ENCODE data around the gene WDFY1. TPM values are rescaled to one million over a fixed set of nuclear protein-coding genes. Genes with fewer than 3 reads are reported as not detected.

WDFY1 gene
- total RNA-seq, 2 donors from 2014 or later: 50.0 to 63.5 TPM

DNA sequence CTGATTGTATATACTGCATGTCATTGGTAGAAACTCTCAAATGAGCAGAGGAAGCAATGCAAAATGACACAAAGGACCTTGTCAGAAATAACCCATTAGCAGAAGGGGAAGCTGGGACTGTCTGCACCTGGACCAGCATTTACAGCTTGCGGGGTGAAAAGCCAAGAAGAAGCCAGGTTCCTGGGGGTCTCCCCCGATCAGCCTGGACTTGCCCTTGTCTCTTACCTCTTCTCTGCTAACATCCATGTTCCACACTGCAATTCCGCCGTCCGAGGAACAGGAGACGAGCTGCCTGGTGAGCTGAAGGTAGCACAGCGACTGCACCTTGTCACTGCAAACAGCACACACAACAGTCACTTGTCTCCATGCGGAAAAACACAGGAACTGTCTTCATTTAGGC is 51.1 kb downstream of the WDFY1 start:
- H3K27ac ChIP-seq: no peak overlapping the region
- TF ChIP-seq, protein P1, sequence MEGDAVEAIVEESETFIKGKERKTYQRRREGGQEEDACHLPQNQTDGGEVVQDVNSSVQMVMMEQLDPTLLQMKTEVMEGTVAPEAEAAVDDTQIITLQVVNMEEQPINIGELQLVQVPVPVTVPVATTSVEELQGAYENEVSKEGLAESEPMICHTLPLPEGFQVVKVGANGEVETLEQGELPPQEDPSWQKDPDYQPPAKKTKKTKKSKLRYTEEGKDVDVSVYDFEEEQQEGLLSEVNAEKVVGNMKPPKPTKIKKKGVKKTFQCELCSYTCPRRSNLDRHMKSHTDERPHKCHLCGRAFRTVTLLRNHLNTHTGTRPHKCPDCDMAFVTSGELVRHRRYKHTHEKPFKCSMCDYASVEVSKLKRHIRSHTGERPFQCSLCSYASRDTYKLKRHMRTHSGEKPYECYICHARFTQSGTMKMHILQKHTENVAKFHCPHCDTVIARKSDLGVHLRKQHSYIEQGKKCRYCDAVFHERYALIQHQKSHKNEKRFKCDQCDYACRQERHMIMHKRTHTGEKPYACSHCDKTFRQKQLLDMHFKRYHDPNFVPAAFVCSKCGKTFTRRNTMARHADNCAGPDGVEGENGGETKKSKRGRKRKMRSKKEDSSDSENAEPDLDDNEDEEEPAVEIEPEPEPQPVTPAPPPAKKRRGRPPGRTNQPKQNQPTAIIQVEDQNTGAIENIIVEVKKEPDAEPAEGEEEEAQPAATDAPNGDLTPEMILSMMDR (IDR thresholded peaks at IDR 0.05): no peak
- no peaks in the 10 kb centered on the region for H3K27me3 ChIP-seq
- H3K36me3 ChIP-seq: peaks cover 7% of the 10 kb centered on the region
- no peaks in the 10 kb centered on the region for H3K4me1 ChIP-seq
- intact Hi-C loops (cut with DNase I): no loop called here
- H3K9ac ChIP-seq (ENCODE audit: low read depth in 2 of 2, low read length in 2 of 2): no peak overlapping the region
- DNase-seq: no peak
- no peak overlapping the region for H3K4me3 ChIP-seq
- H3K9me3 ChIP-seq: no peaks in the 10 kb centered on the region

DNA sequence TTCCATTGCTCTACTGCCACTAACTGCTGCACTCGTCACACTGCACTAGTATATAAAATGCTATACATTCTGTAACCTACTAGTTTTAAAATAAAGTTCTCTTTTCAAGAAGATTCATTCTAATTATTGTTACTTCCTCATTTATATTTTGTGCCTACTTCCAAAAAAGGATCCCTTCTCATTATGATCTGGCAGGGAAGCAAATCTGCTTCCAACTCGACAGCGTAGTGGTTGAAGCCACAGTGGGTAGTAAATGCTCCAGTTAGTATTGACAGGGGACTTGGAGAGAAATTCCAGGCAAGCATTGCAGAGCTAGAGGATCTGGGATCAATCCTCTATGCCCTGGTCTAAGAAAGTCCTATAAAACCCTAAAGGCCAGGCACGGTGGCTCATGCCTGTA is 54.4 kb downstream of the WDFY1 start:
- no peaks in the 10 kb centered on the region for H3K9me3 ChIP-seq
- no peak for DNase-seq
- no peak overlapping the region for H3K4me3 ChIP-seq
- H3K9ac ChIP-seq (ENCODE audit: low read depth in 2 of 2, low read length in 2 of 2): no peak overlapping the region
- H3K27me3 ChIP-seq: no peaks in the 10 kb centered on the region
- no peaks in the 10 kb centered on the region for H3K4me1 ChIP-seq
- TF ChIP-seq, protein P1 (IDR thresholded peaks at IDR 0.05): no peak
- intact Hi-C loops (cut with DNase I): no loop called here
- peaks cover 7% of the 10 kb centered on the region for H3K36me3 ChIP-seq
- H3K27ac ChIP-seq: no peak overlapping the region

DNA sequence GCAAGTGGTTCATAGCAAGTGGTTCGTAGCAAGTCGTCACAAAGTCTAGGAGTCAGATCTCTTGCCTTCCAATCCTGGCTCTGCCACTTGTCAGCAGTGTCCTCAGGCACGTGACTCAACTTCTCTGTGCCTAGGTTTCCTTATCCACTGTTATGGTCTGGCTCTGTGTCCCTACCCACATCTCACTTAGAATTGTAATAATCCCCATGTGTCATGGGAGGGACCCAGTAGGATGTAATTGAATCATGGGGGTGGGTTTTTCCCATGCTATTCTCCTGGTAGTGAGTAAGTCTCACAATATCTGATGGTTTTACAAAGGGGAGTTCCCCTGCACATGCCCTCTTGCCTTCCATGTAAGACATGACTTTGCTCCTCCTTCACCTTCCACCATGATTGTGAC is 55.9 kb downstream of the WDFY1 start:
- Histone ChIP-seq H3K27ac (no peak overlapping the region), H3K4me3 (no peak overlapping the region), H3K9me3 (no peaks in the 10 kb centered on the region), H3K27me3 (no peaks in the 10 kb centered on the region), H3K36me3 (peaks cover 7% of the 10 kb centered on the region), H3K4me1 (no peaks in the 10 kb centered on the region), H3K9ac (ENCODE audit: low read depth in 2 of 2, low read length in 2 of 2) (no peak overlapping the region)
- intact Hi-C loops (cut with DNase I): no loop called here
- TF ChIP-seq, protein P1 (IDR thresholded peaks at IDR 0.05): no peak
- DNase-seq: no peak

DNA sequence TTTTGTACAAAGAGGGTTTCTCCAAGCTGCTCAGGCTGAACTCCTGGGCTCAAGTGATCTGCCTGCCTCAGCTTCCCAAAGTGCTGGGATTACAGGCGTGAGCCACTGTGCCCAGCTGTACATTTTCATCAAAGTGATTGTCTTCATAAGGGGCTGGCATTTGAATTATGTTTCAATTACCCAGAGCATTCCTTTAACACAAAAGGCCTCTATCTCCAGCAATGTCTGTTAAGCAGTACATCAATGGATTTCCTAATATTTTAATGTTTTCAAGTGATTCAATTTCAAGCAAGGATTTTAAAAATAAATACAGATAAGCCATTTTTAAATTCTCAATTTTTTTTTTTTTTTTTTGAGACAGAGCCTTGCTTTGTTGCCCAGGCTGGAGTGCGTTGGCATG is 56.9 kb downstream of the WDFY1 start:
- intact Hi-C loops (cut with DNase I): no loop called here
- TF ChIP-seq, protein P1 (IDR thresholded peaks at IDR 0.05): no peak
- no peaks in the 10 kb centered on the region for H3K27me3 ChIP-seq
- H3K4me3 ChIP-seq: no peak overlapping the region
- no peak for DNase-seq
- no peaks in the 10 kb centered on the region for H3K9me3 ChIP-seq
- H3K4me1 ChIP-seq: no peaks in the 10 kb centered on the region
- H3K9ac ChIP-seq (ENCODE audit: low read depth in 2 of 2, low read length in 2 of 2): no peak overlapping the region
- no peak overlapping the region for H3K27ac ChIP-seq
- no peaks in the 10 kb centered on the region for H3K36me3 ChIP-seq

- Histone ChIP-seq H3K36me3 (no peaks in the 10 kb centered on the region), H3K27ac (no peak overlapping the region)
- intact Hi-C loops (cut with DNase I): no loop called here
Observed at GRCh38 chr2:223887127-223887526, 58.0 kb downstream of the WDFY1 start.

More at GRCh38 chr2:223887127-223887526, 58.0 kb downstream of the WDFY1 start:
- H3K27me3 ChIP-seq: no peaks in the 10 kb centered on the region
- H3K4me1 ChIP-seq: no peaks in the 10 kb centered on the region
- H3K9me3 ChIP-seq: no peaks in the 10 kb centered on the region
- DNase-seq: no peak
- H3K9ac ChIP-seq (ENCODE audit: low read depth in 2 of 2, low read length in 2 of 2): no peak overlapping the region
- TF ChIP-seq, protein P1 (IDR thresholded peaks at IDR 0.05): no peak
- no peak overlapping the region for H3K4me3 ChIP-seq
